Measurements from ENCODE around the gene PEPD. TPM values are rescaled to one million over a fixed set of nuclear protein-coding genes. Genes with fewer than 3 reads are reported as not detected.

Gene PEPD
- total and polyA plus RNA-seq, 10 of the 15 experiments (the other 5 are each of a cell fraction or from before 2014, with no cell fraction given): 1.4 to 52.0 (median 20.2) TPM

DNA sequence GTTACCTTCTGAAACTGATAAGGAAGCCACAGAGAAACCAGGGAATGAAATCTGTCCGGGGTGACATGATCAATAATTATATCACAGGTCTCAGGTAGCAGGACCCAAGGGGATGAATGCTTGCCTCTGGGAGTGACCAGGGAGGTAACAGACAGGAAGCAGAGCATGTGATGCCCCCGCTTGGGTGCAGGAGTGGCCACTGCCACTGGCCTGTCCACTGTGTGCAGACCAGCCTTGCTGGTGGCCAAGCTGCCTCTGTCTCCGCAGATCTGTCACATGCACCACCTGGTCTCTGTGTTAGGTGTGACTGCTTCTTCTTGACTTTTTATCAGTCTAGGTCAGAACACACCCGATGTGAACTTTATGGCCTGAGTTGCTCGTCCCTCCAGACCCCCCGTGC is 71.8 kb downstream of the PEPD start:
- Histone ChIP-seq H3K27me3 (replicated peaks in 1 of 2; ENCODE audit: control insufficient read depth in 2 of 2, insufficient read depth in 2 of 2, low read length in 1 of 2) (no peaks in the 10 kb centered on the region), H3K36me3 (ENCODE audit: control insufficient read depth in 2 of 2, insufficient read depth in 2 of 2, low read length in 1 of 2) (no peaks in the 10 kb centered on the region), H3K9ac (ENCODE audit: control insufficient read depth, insufficient read depth, low read length) (no peak overlapping the region), H4K20me1 (ENCODE audit: control insufficient read depth, insufficient read depth) (no peaks in the 10 kb centered on the region), H3K79me2 (ENCODE audit: control insufficient read depth, insufficient read depth, low read length) (no peaks in the 10 kb centered on the region), H3K4me3 (no peak overlapping the region), H3K27ac (ENCODE audit: control insufficient read depth, insufficient read depth) (no peak overlapping the region), H2AFZ (ENCODE audit: control insufficient read depth, low read depth, low read length) (no peak overlapping the region), H3K4me1 (ENCODE audit: control insufficient read depth, insufficient read depth, low read length) (no peaks in the 10 kb centered on the region), H3K4me2 (ENCODE audit: control insufficient read depth, insufficient read depth) (no peak overlapping the region), H3K9me3 (replicated peaks; ENCODE audit: control insufficient read depth, insufficient read depth, low read length) (no peaks in the 10 kb centered on the region)
- BruUV-seq (replicated peaks): no TSS peak
- TF ChIP-seq, protein P1, sequence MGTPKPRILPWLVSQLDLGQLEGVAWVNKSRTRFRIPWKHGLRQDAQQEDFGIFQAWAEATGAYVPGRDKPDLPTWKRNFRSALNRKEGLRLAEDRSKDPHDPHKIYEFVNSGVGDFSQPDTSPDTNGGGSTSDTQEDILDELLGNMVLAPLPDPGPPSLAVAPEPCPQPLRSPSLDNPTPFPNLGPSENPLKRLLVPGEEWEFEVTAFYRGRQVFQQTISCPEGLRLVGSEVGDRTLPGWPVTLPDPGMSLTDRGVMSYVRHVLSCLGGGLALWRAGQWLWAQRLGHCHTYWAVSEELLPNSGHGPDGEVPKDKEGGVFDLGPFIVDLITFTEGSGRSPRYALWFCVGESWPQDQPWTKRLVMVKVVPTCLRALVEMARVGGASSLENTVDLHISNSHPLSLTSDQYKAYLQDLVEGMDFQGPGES (IDR thresholded peaks at IDR 0.05): no peak
- no peak for TF ChIP-seq EZH2 (IDR thresholded peaks at IDR 0.05; ENCODE audit: borderline replicate concordance, control insufficient read depth, low read depth, low read length)
- TF ChIP-seq, protein P2, sequence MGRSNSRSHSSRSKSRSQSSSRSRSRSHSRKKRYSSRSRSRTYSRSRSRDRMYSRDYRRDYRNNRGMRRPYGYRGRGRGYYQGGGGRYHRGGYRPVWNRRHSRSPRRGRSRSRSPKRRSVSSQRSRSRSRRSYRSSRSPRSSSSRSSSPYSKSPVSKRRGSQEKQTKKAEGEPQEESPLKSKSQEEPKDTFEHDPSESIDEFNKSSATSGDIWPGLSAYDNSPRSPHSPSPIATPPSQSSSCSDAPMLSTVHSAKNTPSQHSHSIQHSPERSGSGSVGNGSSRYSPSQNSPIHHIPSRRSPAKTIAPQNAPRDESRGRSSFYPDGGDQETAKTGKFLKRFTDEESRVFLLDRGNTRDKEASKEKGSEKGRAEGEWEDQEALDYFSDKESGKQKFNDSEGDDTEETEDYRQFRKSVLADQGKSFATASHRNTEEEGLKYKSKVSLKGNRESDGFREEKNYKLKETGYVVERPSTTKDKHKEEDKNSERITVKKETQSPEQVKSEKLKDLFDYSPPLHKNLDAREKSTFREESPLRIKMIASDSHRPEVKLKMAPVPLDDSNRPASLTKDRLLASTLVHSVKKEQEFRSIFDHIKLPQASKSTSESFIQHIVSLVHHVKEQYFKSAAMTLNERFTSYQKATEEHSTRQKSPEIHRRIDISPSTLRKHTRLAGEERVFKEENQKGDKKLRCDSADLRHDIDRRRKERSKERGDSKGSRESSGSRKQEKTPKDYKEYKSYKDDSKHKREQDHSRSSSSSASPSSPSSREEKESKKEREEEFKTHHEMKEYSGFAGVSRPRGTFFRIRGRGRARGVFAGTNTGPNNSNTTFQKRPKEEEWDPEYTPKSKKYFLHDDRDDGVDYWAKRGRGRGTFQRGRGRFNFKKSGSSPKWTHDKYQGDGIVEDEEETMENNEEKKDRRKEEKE (IDR thresholded peaks at IDR 0.05): no peak
- TF ChIP-seq, protein P3, sequence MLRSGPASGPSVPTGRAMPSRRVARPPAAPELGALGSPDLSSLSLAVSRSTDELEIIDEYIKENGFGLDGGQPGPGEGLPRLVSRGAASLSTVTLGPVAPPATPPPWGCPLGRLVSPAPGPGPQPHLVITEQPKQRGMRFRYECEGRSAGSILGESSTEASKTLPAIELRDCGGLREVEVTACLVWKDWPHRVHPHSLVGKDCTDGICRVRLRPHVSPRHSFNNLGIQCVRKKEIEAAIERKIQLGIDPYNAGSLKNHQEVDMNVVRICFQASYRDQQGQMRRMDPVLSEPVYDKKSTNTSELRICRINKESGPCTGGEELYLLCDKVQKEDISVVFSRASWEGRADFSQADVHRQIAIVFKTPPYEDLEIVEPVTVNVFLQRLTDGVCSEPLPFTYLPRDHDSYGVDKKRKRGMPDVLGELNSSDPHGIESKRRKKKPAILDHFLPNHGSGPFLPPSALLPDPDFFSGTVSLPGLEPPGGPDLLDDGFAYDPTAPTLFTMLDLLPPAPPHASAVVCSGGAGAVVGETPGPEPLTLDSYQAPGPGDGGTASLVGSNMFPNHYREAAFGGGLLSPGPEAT (IDR thresholded peaks at IDR 0.05; ENCODE audit: low read depth): no peak
- TF ChIP-seq, protein P4, sequence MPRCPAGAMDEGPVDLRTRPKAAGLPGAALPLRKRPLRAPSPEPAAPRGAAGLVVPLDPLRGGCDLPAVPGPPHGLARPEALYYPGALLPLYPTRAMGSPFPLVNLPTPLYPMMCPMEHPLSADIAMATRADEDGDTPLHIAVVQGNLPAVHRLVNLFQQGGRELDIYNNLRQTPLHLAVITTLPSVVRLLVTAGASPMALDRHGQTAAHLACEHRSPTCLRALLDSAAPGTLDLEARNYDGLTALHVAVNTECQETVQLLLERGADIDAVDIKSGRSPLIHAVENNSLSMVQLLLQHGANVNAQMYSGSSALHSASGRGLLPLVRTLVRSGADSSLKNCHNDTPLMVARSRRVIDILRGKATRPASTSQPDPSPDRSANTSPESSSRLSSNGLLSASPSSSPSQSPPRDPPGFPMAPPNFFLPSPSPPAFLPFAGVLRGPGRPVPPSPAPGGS (IDR thresholded peaks at IDR 0.05; ENCODE audit: borderline replicate concordance, insufficient read depth, low read depth, low read length, poor library complexity, severe bottlenecking): no peak
- no peak for TF ChIP-seq EED (IDR thresholded peaks at IDR 0.05; ENCODE audit: low read depth)
- TF ChIP-seq CBX5 (IDR thresholded peaks at IDR 0.05; ENCODE audit: low read depth): no peak
- ChIA-PET RAD21 (ENCODE audit: unreplicated experiment) (no interaction called here), SMC1A (ENCODE audit: uncharacterized antibody, unreplicated experiment) (no interaction called here), CTCF (interaction anchor here (1.2 kb wide), 1 partner anchor 34 kb away, joined by 3 read pairs; no protein-coding TSS in a partner anchor), POLR2A (no interaction called here)
- no peak for DNase-seq (ENCODE audit: low read depth, low spot score)
- FAIRE-seq: no peak
- no peak for ATAC-seq
- in situ Hi-C loops (cut with MboI): no loop called here
- WGBS (ENCODE audit: insufficient coverage, insufficient replicate concordance, low lambda C conversion rate, missing lambda C conversion rate): 47% methylated on average over 6 of the region's 6 CpGs
- intact Hi-C loops (cut with micrococcal nuclease; ENCODE audit: unreplicated experiment): no loop called here
